AG20443 (cell line): ENCODE data around the gene FAM13A.
A peak's percentile ranks its signal among the peaks of the same experiment; 100 is the strongest.
"Not testable (repeated sequence)": the region's sequence is repeated elsewhere in the genome, so short reads cannot be mapped to it uniquely, and the experiment has no call there.

ENCODE experiments used
- DNase-seq: peaks from one replicate; pipeline ENCODE4 v3.0.0; 2012; ENCODE audit warnings: low spot score, mixed read lengths

FAM13A gene

GRCh38 chr4:88957570-88957969 is 99.4 kb downstream of the FAM13A start:
- no peak for DNase-seq

GRCh38 chr4:88955580-88956380 is 101.2 kb downstream of the FAM13A start:
- no peak for DNase-seq

GRCh38 chr4:88953400-88953799 is 103.6 kb downstream of the FAM13A start:
- no peak for DNase-seq

- DNase-seq = no peak
These were observed 104.9 kb downstream of the FAM13A start for GRCh38 chr4:88952081-88952480.

GRCh38 chr4:88949605-88950004 is 107.4 kb downstream of the FAM13A start:
- no peak for DNase-seq

GRCh38 chr4:88940506-88940905 is 116.5 kb downstream of the FAM13A start:
- DNase-seq = no peak

GRCh38 chr4:88939697-88940096 is 117.3 kb downstream of the FAM13A start:
- no peak for DNase-seq

GRCh38 chr4:88938138-88938537 is 118.8 kb downstream of the FAM13A start:
- DNase-seq = peak; percentile 74

- no peak for DNase-seq
These were observed 119.9 kb downstream of the FAM13A start for GRCh38 chr4:88937081-88937480.

- no peak for DNase-seq
These were observed 123.4 kb downstream of the FAM13A start for GRCh38 chr4:88933414-88934160.

GRCh38 chr4:88928852-88929251 is 128.1 kb downstream of the FAM13A start:
- DNase-seq = no peak

GRCh38 chr4:88927420-88927819 is 129.6 kb downstream of the FAM13A start:
- DNase-seq = no peak

GRCh38 chr4:88919056-88919455 is 137.9 kb downstream of the FAM13A start:
- no peak for DNase-seq

- not testable (repeated sequence) for DNase-seq
These were observed 143.8 kb downstream of the FAM13A start for GRCh38 chr4:88913181-88913580.

GRCh38 chr4:88911246-88912212 is 145.5 kb downstream of the FAM13A start:
- DNase-seq = no peak

- DNase-seq = no peak
These were observed 146.9 kb downstream of the FAM13A start for GRCh38 chr4:88910101-88910500.

- DNase-seq = no peak
These were observed 148.5 kb downstream of the FAM13A start for GRCh38 chr4:88908521-88908920.

GRCh38 chr4:88908003-88908402 is 149.0 kb downstream of the FAM13A start:
- DNase-seq = no peak

GRCh38 chr4:88907478-88907877 is 149.5 kb downstream of the FAM13A start:
- DNase-seq = no peak

GRCh38 chr4:88904240-88904639 is 152.7 kb downstream of the FAM13A start:
- DNase-seq = not testable (repeated sequence)

GRCh38 chr4:88900432-88900831 is 156.6 kb downstream of the FAM13A start:
- DNase-seq = no peak

GRCh38 chr4:88897752-88898151 is 159.2 kb downstream of the FAM13A start:
- no peak for DNase-seq
